H1 (cell line): ENCODE results near the gene ALDH1L2.

Experiments used
- BACH1 ChIP-seq: IDR thresholded peaks from 2 replicates; pipeline ENCODE4 v1.6.1; 2012; ENCODE audit warnings: low read length, improper control_type of control experiment
- CEBPB ChIP-seq: IDR thresholded peaks from 2 replicates; pipeline ENCODE4 v1.6.1; 2012; ENCODE audit warnings: low read depth, low read length
- CTBP2 ChIP-seq: IDR thresholded peaks from 2 replicates; pipeline ENCODE4 v1.7.0; 2011; ENCODE audit warnings: borderline replicate concordance, mild to moderate bottlenecking, moderate library complexity, mixed read lengths, low read length; ENCODE audit not compliant: insufficient read depth, insufficient read length
- GABPA ChIP-seq: IDR thresholded peaks from 2 replicates; pipeline ENCODE4 v1.6.1; 2011; ENCODE audit warnings: mild to moderate bottlenecking, low read length, moderate library complexity, borderline replicate concordance; ENCODE audit not compliant: insufficient read depth
- POLR2AphosphoS5 ChIP-seq: IDR thresholded peaks from 2 replicates; pipeline ENCODE4 v1.6.1; 2011; ENCODE audit warnings: low read depth, low read length
- RFX5 ChIP-seq: IDR thresholded peaks from 2 replicates; pipeline ENCODE4 v1.6.1; 2011; ENCODE audit warnings: low read depth, low read length, improper control_type of control experiment, borderline replicate concordance
- SP1 ChIP-seq: IDR thresholded peaks from 2 replicates; pipeline ENCODE4 v1.6.1; 2011; ENCODE audit warnings: low read depth, low read length
- SUZ12 ChIP-seq: fragments of 200-600 bp; sonication (generic); IDR thresholded peaks from 2 replicates; pipeline ENCODE4 v1.6.1; 2012; ENCODE audit warnings: mild to moderate bottlenecking, inconsistent platforms, low read length, moderate library complexity, mixed read lengths
- ZNF274 ChIP-seq: IDR thresholded peaks from 2 replicates; pipeline ENCODE4 v1.7.0; 2012; ENCODE audit warnings: low read length, borderline replicate concordance; ENCODE audit errors: extremely low read depth
- TF ChIP-seq, protein P1 (sequence below), 3 experiments: IDR thresholded peaks; 1 replicate in 2 of 3; 2 replicates in 1 of 3; pipeline versions ENCODE4 v1.5.1 to v1.6.1; 2011; ENCODE audit warnings: low read length in 3 of 3, mild to moderate bottlenecking in 3 of 3, inconsistent platforms in 2 of 3, low read depth in 1 of 3, moderate library complexity in 1 of 3; ENCODE audit not compliant: insufficient read depth in 1 of 3; ENCODE audit errors: control extremely low read depth in 1 of 3

- TF ChIP-seq POLR2AphosphoS5 (peak; percentile 54; the same call in 1 of the 2 replicates), SP1 (no peak), BACH1 (no peak), CTBP2 (no peak), RFX5 (no peak), SUZ12 (no peak), CEBPB (no peak), GABPA (no peak), ZNF274 (no peak)
- TF ChIP-seq, protein P1, sequence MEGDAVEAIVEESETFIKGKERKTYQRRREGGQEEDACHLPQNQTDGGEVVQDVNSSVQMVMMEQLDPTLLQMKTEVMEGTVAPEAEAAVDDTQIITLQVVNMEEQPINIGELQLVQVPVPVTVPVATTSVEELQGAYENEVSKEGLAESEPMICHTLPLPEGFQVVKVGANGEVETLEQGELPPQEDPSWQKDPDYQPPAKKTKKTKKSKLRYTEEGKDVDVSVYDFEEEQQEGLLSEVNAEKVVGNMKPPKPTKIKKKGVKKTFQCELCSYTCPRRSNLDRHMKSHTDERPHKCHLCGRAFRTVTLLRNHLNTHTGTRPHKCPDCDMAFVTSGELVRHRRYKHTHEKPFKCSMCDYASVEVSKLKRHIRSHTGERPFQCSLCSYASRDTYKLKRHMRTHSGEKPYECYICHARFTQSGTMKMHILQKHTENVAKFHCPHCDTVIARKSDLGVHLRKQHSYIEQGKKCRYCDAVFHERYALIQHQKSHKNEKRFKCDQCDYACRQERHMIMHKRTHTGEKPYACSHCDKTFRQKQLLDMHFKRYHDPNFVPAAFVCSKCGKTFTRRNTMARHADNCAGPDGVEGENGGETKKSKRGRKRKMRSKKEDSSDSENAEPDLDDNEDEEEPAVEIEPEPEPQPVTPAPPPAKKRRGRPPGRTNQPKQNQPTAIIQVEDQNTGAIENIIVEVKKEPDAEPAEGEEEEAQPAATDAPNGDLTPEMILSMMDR (IDR thresholded peaks at IDR 0.05; ENCODE audit: control extremely low read depth in 1 of 3, insufficient read depth in 1 of 3, low read depth in 1 of 3, low read length in 3 of 3) = no peak
Measured at GRCh38 chr12:105084251-105085250, at the start of gene ALDH1L2.
